Umbilical cord (tissue), 2 donors: ENCODE data around the gene NAIF1. TPM values are rescaled to one million over a fixed set of nuclear protein-coding genes. Genes with fewer than 3 reads are reported as not detected.
"Not testable (repeated sequence)": the region's sequence is repeated elsewhere in the genome, so short reads cannot be mapped to it uniquely, and the experiment has no call there.

Source experiments
- DNase-seq: peaks from one replicate; pipeline ENCODE4 v3.0.0-alpha.2; 2015; ENCODE audit warnings: low spot score
- total RNA-seq: library from RNA; depleted of rRNA; stranded (reverse); fragments of >200 nt; gene quantifications from one replicate; pipeline ENCODE4 v1.2.3, GENCODE V29; 2014; ENCODE audit warnings: low replicate concordance; ENCODE audit not compliant: insufficient read depth

Gene NAIF1
- total RNA-seq, 1 donor from 2014 or later, result 7.5 TPM

- no peak for DNase-seq
Measured at GRCh38 chr9:128062279-128062678, 4.8 kb downstream of the NAIF1 start.

GRCh38 chr9:128061275-128061960 lies 5.7 kb downstream of the NAIF1 start:
- no peak for DNase-seq

GRCh38 chr9:128059365-128059983 lies 7.6 kb downstream of the NAIF1 start:
- no peak for DNase-seq

- no peak for DNase-seq
Measured at GRCh38 chr9:128057724-128058409, 9.3 kb downstream of the NAIF1 start.

GRCh38 chr9:128056887-128057723 lies 10.0 kb downstream of the NAIF1 start:
- DNase-seq, result no peak

- DNase-seq, result no peak
Measured at GRCh38 chr9:128056086-128056485, 11.0 kb downstream of the NAIF1 start.

- peak; percentile 50 for DNase-seq
Measured at GRCh38 chr9:128055344-128056040, 11.6 kb downstream of the NAIF1 start.

GRCh38 chr9:128054087-128054486 lies 13.0 kb downstream of the NAIF1 start:
- DNase-seq, result no peak

GRCh38 chr9:128053560-128053959 lies 13.6 kb downstream of the NAIF1 start:
- peak; percentile 44 for DNase-seq

GRCh38 chr9:128051932-128052709 lies 15.0 kb downstream of the NAIF1 start:
- no peak for DNase-seq

- peak; percentile 40 for DNase-seq
Measured at GRCh38 chr9:128049843-128050242, 17.3 kb downstream of the NAIF1 start.

- no peak for DNase-seq
Measured at GRCh38 chr9:128048663-128049062, 18.5 kb downstream of the NAIF1 start.

- no peak for DNase-seq
Measured at GRCh38 chr9:128047231-128047630, 19.9 kb downstream of the NAIF1 start.

GRCh38 chr9:128045831-128046230 lies 21.3 kb downstream of the NAIF1 start:
- peak; percentile 76 for DNase-seq

GRCh38 chr9:128045409-128045808 lies 21.7 kb downstream of the NAIF1 start:
- DNase-seq, result not testable (repeated sequence)

- DNase-seq, result no peak
Measured at GRCh38 chr9:128043467-128043868, 23.7 kb downstream of the NAIF1 start.

- no peak for DNase-seq
Measured at GRCh38 chr9:128042043-128042442, 25.1 kb downstream of the NAIF1 start.

GRCh38 chr9:128040783-128041182 lies 26.3 kb downstream of the NAIF1 start:
- not testable (repeated sequence) for DNase-seq

GRCh38 chr9:128036522-128036921 lies 30.6 kb downstream of the NAIF1 start:
- not testable (repeated sequence) for DNase-seq
